T-helper 22 cell (primary cell): Measurements from ENCODE around the gene BCAP29.
"Not testable (repeated sequence)": the region's sequence is repeated elsewhere in the genome, so short reads cannot be mapped to it uniquely, and the experiment has no call there.

Source experiments
- DNase-seq: peaks from one replicate; pipeline ENCODE4 v3.0.0-alpha.2; 2020; ENCODE audit warnings: low read depth

The BCAP29 gene, protein sequence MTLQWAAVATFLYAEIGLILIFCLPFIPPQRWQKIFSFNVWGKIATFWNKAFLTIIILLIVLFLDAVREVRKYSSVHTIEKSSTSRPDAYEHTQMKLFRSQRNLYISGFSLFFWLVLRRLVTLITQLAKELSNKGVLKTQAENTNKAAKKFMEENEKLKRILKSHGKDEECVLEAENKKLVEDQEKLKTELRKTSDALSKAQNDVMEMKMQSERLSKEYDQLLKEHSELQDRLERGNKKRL

GRCh38 chr7:107579885-107580715 is at the start of gene BCAP29:
Gene BCAP29, plus strand, starts transcription at chr7:107580246. Its CDS starts 527 bp downstream, at chr7:107580773.
- DNase-seq: peak; percentile 48

GRCh38 chr7:107530751-107531150 is 49.3 kb upstream of the BCAP29 start:
- no peak for DNase-seq

DNA sequence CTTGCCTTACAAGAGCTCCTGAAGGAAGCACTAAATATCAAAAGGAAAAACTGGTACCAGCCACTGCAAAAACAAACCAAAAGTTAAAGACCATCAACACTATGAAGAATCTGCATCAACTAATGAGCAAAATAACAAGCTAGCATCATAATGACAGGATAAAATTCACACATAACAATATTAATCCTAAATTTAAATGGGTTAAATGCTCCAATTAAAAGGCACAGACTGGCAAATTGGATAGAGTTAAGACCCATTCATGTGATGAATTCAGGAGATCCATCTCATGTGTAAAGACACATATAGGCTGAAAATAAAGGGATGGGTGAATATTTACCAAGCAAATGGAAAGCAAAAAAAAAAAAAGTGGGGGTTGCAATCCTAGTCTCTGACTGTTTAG is 45.9 kb upstream of the BCAP29 start:
- DNase-seq: no peak

DNA sequence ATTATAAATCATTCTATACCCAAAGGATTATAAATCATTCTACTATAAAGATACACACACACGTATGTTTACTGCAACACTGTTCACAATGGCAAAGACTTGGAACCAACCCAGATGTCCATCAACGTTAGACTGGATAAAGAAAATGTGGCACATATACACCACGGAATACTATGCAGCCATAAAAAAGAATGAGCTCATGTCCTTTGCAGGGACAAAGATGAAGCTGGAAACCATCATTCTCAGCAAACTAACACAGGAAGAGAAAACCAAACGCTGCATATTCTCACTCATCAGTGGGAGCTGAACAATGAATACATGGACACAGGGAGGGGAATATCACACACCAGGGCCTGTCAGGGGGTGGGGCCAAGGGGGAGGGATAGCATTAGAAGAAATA is 42.8 kb upstream of the BCAP29 start:
- not testable (repeated sequence) for DNase-seq

DNA sequence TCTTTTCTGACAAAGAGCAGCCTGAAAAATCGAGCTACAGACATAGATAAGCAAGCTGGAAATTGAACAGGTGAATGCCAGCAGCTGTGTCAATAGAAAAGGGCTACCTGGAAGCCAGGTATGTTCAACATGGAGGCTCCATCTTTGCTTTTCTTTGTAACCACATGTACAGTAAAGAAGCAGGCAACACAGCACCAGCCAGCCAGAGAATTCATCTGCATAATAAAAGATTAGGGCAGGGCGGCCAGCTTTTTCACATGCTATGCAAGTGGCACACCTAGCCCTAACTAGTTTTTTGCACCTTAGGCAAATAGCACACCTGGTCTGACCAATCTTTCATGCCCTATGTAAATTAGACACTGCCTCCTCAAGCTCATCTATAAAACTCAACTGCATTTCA is 42.0 kb upstream of the BCAP29 start:
- DNase-seq: no peak

- no peak for DNase-seq
Measured at GRCh38 chr7:107543338-107543993, 36.6 kb upstream of the BCAP29 start.

DNA sequence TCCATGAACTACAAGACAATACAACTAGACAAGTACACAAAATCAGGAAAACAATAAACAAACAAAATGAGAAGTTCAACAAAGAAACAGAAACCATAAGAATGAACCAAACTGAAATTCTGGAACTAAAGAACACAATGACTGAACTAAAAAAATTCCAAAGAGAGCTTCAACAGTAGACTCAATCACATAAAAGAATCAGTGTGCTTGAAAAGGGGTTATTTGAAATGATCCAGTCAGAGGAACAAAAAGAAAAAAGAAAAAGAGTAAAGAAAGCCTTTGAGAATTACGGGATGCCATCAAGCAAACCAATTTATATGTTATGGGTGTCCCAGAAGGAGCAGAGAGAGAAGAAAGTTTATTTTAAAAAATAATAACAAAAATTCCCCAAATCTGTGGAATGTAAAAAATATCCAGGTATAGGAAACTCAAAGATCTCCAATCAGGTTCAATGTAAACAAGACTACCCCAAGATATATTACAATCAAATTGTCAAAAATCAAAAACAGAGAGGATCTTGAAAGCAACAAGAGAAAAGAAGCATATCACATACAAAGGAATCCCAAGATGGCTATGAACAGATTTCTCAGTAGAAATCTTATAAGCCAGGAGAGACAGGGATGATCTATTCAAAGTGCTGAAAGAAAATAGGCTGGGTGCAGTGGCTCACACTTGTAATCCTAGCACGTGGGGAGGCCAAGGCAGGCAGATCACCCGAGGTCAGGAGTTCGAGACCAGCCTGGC is 35.0 kb upstream of the BCAP29 start:
- no peak for DNase-seq

DNA sequence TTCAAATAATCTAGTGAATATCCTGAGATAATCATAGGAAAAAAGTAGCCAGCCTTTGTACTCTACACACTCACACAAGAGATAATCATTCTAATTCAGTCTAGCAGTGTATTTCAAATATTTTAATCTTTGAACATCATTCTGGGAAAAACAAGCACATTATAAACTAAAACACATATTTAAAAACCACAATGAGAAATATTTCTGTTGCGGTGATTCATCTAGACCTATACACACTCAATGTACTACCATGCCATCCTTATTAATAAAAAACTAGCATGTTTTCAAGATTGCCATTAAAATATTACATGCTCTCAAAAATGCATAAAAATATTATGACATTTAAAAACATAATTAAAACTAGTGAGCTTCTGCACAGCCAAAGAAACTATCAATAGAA is 28.1 kb upstream of the BCAP29 start:
- no peak for DNase-seq

GRCh38 chr7:107555893-107556292 is 24.2 kb upstream of the BCAP29 start:
- no peak for DNase-seq

DNA sequence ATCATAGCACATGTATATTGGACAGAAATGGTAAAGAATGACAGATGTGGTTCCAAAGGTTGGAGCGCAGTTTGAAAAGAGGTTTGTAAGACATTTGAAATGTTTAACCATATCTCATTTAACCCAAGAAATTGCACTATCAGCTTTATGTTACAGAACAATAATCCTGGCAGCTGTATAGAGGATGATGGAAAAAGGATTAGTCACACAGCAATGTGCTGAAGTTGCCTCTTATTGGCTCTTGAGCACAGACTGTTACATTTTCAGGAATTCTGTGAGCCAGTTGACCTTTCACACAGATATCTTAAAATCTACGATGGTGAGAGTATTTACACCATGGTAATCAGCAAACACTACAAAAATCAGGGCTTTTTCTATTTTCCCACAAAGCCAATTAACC is 20.2 kb upstream of the BCAP29 start:
- DNase-seq: no peak

- DNase-seq: peak; percentile 45
Measured at GRCh38 chr7:107560898-107561516, 19.0 kb upstream of the BCAP29 start.

- no peak for DNase-seq
Measured at GRCh38 chr7:107563081-107563774, 16.8 kb upstream of the BCAP29 start.

DNA sequence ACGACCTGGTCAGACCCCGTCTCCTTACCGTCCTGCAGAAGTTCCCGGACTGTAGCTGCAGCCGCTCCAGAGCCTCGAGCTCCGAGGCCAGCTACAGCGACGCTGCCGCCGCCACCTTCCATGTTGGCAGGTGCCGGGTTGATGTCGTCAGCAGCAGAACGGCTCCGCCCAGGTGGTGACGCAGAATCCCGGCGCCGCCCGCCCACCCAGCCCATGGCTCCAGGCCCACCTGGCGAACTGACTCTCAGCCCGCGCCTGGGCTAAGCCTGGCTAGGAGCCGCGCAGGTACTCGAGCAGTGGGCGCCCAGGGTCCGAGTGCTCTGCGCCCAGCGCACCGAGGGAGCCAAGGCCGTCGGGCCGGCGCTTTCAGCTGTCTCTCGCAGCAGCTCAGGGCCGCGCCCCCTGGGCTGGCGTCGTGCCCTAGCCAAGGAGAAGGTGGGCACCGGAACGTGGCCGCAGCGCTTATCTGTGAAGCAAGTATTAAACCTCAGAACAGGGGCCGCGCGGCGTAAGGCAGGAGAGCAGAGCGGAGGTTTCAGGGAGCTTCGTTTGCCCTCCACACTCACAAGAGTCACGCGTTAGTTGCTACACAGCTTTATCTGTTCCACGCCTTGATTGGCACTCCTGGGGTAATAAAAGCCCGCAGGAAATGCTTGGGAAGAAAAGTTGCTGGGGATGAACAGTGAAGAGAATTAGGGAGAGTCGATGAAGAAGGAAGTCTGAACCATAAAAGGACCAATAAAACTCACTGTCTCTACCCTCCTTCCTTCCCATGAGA is 16.1 kb upstream of the BCAP29 start, which contains the start of the genes COG5 and DUS4L:
TSS of gene COG5 (minus strand) at position 146 of the 778 bp plus-strand sequence. CDS start at position 122, 24 bp downstream.
TSS of gene DUS4L (plus strand) at position 197 of the 778 bp plus-strand sequence. CDS start 3,100 bp downstream, outside the sequence.
- peak; percentile 72 for DNase-seq

- DNase-seq: no peak
Measured at GRCh38 chr7:107564553-107565298, 15.3 kb upstream of the BCAP29 start.

GRCh38 chr7:107570298-107570697 is 9.7 kb upstream of the BCAP29 start:
- DNase-seq: no peak

DNA sequence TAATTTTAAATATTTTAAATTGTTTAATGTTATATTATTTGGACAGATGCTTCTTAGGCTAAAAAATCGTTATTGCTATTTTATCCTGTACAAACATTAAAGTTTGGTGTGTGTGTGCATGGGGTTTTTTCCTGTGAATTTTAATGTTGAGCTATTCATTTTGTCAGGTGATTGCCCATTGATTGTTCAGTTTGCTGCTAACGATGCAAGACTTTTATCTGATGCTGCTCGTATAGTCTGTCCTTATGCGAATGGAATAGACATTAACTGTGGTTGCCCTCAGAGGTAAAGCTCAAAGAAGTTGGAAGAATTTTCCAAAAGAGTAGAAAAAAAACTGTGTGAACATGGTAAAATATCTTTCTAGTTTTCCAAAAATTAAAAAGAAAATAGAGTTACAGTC is 6.5 kb upstream of the BCAP29 start:
- no peak for DNase-seq

GRCh38 chr7:107579554-107579884 is 527 bp upstream of the BCAP29 start:
- DNase-seq: no peak

DNA sequence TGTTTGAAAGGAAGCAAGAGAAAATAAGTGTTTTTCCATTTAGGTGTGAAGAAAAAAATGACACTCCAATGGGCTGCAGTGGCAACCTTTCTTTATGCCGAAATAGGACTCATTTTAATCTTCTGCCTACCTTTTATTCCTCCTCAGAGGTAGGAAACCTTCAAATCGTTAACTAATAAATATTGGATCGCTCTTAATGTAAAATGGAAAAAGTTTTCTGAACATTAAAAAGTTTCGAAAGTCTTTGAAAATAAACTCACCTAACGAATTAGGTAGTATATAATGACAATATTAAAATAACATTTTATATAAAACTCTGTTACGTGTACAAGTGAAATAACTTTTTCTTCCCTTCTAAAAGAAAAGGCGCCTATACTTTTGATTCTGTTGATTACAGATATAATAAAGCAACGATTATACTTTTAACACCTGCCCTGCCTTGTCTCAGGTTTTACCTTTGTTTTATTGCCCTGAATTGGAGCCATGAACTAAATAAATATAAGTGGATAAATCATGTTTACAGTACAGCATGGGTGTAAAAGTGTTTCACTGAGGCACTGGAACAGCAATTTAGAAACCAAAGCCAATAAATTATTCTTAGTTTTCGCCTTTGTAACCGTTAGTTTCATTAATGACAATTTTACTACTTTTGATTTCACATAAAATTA is 804 bp downstream of the BCAP29 start:
- no peak for DNase-seq
